Measurements from ENCODE around the gene PCDH10.

Gene PCDH10

DNA sequence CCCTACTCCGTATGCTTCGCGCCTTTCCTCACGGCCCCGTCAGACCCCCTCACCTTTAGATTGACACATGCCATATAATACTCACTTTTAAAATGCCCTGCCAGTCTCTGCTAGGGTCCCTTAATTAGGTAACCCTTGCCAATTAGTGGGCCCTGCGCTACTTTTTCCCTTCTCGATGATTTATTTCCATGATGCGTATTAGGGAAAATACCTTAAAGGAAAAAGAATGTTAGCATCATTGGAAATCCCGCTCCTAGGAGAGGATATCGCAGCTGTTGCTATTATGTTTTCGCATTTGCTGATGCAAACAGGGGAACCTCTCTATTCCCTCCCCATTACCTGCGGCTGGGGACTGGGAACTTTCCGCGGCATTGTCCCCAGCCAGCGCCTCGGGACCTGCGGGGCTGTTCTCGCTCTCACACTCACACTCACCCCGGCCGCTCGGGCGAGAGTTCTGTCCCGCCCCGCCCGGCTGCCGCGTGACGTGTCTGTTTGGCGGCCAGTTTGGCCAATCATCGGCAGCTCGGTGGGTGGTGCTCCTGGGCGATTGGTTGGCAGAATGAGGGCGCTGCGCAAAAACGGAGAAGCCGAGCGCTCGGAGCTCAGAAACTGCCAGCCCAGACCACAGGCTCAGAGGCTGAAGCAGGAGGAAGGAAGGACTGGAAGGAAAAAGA is at the start of gene PCDH10:
Gene PCDH10 (plus strand): TSS at position 605 of the 674 bp plus-strand sequence. CDS start 847 bp downstream, outside the sequence.
- DNase-seq (ENCODE audit: low read depth, low spot score), result no peak

DNA sequence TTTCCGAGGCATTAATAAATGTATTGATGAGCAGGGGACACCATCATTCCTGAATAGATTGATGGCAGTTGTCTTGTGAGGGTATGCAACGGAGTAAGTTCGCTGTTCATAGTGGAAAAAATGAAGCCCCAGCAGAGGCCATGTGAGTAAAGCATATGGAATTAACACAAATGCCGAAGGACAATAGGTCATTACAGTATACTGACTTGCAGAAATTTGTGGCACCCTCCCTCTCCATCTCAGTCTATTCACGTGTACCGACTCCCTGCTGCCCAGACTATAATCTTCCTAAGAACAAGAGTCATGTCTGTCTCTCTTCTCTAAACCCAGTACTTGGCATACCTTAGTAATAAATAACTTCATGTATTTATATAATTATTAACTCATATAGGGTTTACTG is 47.1 kb upstream of the PCDH10 start:
- DNase-seq (ENCODE audit: low read depth, low spot score), result no peak

DNA sequence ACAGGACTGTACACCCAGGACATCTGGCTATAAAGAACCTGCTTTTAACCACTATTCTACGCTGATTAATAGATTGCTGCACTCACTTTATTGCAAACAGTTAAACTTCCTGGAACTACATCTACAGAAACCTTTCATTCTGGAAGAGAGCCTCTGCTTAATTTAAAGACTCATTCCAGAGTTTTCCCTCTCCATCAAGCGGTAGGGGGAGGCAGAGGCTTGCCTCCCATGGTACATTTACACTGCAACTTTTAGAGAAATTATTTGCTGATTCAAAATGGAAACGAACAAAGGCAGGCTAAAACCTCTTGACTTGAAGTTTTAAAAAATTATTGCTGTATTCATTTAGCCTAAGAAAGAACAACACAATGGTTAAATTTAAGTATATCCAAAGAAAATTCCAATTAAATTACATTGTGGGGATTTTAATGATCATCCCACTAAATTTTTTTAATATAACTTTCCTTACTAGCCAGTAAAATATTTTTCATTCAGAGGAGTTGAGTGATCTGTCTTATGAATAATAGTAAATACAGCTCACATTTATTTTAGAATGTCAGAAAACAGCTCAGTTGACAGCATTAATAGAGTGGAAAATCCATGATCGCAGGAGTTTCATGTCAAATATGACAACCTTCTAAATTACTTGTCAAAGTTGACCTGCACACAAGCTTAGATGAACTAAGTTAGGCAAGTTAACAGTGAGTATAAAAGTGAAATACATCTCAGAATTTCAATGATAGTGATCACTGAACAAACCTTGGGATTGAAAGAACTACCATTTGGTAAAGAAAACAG is 46.3 kb upstream of the PCDH10 start:
- DNase-seq (ENCODE audit: low read depth, low spot score), result no peak

- no peak for DNase-seq (ENCODE audit: low read depth, low spot score)
These were observed 36.5 kb upstream of the PCDH10 start for GRCh38 chr4:133112641-133113040.

DNA sequence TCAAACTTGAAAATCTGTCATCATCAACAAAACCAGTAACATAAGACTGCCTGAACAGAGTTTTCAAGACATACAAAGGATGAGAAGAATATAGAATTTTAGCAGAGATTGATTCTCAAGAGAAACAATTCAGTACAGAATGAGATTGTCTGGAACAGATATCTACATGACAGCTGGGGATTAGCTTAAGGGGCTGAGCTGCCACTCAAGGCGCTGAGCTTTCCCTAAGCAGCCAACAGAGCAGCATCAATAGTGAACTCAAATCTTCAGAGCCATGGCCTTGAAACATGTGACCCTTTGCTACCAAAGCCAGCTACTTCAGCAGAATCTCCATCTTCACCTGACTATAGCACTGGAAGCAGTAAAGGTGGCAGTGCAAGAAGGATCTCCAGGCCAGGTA is 24.3 kb upstream of the PCDH10 start:
- no peak for DNase-seq (ENCODE audit: low read depth, low spot score)

DNA sequence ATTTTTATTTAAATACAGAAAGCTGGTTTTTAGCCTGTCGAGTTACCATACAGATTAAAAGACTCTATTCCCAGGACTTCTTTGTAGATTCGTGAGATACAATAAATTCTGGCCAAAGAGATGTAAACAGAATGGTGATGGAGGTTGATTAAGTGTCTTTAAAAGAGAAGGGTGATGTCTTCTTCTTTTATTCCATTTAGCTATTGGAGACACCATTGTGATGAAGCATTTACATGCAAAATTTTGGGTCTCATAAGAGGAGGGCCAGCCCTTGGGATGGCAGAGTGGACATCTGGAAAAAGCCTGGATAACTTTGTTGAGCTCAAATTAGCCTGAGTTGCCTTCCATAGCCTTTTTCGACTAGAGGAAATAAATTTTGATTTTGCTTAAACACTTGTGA is 21.6 kb upstream of the PCDH10 start:
- no peak for DNase-seq (ENCODE audit: low read depth, low spot score)

DNA sequence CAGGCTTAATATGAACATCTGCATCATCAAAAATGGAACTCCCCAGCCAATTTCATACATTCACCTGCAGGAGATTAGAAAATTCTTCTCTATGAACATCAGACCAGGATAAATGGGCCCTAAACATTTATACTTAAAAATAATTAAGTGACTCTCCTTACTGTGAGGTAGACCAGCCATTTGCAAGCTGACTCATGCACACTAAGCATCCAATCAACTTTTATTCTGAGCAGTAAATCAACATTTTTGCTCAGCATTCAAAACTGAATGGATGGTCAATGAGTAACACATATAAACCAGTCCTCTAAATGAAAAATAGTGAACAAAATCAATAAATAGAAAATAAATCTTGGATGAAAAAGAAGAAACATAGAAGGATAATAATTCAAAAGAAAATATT is 19.9 kb upstream of the PCDH10 start:
- no peak for DNase-seq (ENCODE audit: low read depth, low spot score)

DNA sequence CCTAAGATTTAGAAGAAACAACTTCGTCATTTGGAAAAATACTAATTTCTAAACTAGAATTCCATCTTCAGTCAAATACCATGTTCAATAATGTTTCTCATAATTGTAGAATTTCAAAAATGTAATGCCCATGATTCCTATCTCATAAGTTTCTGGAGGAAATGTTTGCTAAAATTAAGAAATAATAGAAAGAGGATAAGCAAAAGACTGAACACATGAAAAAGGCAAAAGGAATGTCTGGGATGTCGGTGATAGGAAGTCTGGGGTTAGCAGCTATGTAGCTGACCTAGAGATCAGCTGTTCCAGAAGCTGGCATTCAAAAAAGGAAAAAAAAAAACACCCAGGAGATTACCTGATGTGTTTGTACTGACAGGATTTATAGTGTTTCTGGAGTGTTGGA is 18.9 kb upstream of the PCDH10 start:
- no peak for DNase-seq (ENCODE audit: low read depth, low spot score)

- DNase-seq (ENCODE audit: low read depth, low spot score), result no peak
These were observed 17.1 kb upstream of the PCDH10 start for GRCh38 chr4:133131829-133132460.

DNA sequence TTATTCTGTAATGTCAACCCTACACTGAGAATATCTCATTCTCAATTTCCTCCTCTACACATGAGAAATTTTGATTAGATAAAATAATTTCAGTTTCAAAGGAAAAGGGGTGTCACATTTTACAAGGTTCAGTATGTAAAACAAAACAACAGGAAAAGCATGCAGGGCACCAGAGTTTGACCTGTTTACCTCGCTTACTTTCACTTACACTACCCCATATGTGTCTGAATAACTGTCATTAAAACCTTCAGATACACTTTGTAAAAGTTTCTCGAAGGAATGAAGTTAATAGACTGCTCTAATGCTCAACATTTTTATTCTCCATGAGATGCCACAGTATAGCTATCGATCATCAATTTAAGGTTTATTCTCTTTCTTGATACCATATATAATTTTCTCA is 12.3 kb upstream of the PCDH10 start:
- no peak for DNase-seq (ENCODE audit: low read depth, low spot score)

- DNase-seq (ENCODE audit: low read depth, low spot score), result no peak
These were observed 11.5 kb upstream of the PCDH10 start for GRCh38 chr4:133137571-133137970.

- DNase-seq (ENCODE audit: low read depth, low spot score), result no peak
These were observed 5.2 kb upstream of the PCDH10 start for GRCh38 chr4:133143775-133144430.

DNA sequence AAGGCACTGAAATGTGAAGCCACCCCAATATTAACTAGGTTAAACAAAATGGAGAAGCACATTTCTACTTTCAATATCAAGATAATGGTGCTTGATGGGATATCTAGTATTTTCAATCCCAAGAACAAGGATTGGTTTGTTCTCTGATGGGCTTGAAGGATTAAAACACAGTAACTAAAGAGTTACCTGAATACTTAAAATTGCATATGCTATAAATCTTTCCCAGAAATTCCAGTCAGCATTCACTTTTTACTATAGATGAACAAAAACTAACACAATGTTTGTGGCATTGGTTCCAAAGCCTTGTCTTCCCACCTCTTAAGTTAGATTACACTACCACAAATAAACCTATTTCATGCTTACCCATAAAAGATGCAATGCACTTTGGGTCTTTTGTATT is 3.9 kb upstream of the PCDH10 start:
- no peak for DNase-seq (ENCODE audit: low read depth, low spot score)

GRCh38 chr4:133145758-133146573 is 3.1 kb upstream of the PCDH10 start:
- DNase-seq (ENCODE audit: low read depth, low spot score), result no peak

DNA sequence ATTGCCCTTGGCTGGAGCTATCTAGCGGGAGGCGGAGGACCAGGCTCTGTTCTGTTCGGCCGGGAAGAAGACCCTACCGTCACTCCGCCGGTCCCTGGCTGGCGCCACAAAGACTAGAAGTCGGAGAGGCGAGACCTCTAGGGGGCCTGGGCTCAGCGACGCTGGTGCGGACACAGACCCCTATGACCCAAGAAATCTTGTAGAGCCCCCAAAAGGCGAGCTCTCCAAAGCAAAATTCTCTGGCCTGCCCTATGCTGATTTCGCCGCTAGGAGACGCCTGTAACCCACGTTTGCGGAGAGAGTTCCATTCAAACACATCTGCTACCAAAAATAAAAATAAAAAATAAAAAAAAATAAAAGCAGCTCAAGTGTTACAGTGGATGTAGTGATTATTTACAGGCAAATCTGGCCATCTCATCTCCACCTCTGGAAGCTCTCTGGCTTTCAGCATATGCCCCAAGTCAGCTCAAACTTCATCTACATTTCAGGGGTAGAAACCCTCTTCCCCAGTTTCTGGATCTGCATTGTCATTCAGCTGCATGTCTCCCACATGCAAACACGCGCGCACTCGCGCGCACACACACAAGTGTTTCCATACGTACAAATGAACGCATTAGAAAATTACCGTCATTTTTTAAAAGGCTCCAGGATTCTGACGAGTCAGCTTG is 2.4 kb upstream of the PCDH10 start:
- no peak for DNase-seq (ENCODE audit: low read depth, low spot score)

GRCh38 chr4:133147286-133147821 is 1.7 kb upstream of the PCDH10 start:
- DNase-seq (ENCODE audit: low read depth, low spot score), result no peak

- no peak for DNase-seq (ENCODE audit: low read depth, low spot score)
These were observed 989 bp upstream of the PCDH10 start for GRCh38 chr4:133147921-133148689.

GRCh38 chr4:133149364-133149695 is 236 bp downstream of the PCDH10 start:
- DNase-seq (ENCODE audit: low read depth, low spot score), result no peak

GRCh38 chr4:133149932-133150471 is 908 bp downstream of the PCDH10 start:
- DNase-seq (ENCODE audit: low read depth, low spot score), result no peak
